GM21825 (cell line): ENCODE results near the gene IFNA8.
"Not testable (repeated sequence)": the region's sequence is repeated elsewhere in the genome, so short reads cannot be mapped to it uniquely, and the experiment has no call there.

Source experiments
- ATAC-seq: cut with Tn5 transposase; IDR thresholded peaks from one replicate; pipeline ENCODE4 v1.9.1; 2021; ENCODE audit warnings: mild to moderate bottlenecking, moderate library complexity; ENCODE audit not compliant: unreplicated experiment

IFNA8 gene

GRCh38 chr9:21415493-21416267 lies 6.8 kb downstream of the IFNA8 start:
- no peak for ATAC-seq

- ATAC-seq: no peak
These were observed 19.3 kb downstream of the IFNA8 start for GRCh38 chr9:21428235-21428634.

- no peak for ATAC-seq
These were observed 20.3 kb downstream of the IFNA8 start for GRCh38 chr9:21429191-21429590.

DNA sequence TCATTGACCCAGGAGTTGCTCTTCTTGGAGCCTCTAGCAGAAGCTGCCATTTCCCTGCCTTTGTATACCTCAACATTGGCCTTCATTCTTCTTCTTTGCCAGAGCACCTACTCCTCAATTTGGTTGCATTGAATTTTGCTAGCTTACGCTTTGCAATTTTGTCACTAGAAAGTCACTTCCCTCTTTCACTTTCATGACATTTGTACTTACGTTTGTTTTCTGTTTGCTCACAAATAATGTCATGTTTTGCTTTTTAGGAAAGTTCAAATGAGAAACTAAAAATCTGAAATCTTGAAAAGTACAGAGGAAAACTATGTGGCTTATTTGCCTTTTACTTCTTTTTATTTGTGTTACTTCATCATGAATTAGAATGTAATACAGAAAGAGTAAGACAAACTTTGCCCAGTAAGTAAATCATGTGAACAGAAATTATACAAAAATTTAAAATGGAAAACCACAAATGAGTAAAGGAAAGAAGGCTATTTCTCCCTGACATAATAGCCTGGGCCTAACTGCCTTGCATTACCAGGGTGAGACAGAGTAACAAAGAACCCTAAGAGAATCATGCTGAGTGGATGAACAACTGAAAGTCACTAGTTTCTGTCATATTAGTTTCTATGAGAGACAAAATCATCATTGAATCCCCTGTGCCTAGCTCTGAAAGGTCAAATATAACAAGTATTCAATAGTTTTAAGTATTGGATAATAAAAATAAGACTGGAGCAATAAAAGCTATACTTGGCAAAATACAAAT lies 23.9 kb downstream of the IFNA8 start:
- ATAC-seq: peak; percentile 74

DNA sequence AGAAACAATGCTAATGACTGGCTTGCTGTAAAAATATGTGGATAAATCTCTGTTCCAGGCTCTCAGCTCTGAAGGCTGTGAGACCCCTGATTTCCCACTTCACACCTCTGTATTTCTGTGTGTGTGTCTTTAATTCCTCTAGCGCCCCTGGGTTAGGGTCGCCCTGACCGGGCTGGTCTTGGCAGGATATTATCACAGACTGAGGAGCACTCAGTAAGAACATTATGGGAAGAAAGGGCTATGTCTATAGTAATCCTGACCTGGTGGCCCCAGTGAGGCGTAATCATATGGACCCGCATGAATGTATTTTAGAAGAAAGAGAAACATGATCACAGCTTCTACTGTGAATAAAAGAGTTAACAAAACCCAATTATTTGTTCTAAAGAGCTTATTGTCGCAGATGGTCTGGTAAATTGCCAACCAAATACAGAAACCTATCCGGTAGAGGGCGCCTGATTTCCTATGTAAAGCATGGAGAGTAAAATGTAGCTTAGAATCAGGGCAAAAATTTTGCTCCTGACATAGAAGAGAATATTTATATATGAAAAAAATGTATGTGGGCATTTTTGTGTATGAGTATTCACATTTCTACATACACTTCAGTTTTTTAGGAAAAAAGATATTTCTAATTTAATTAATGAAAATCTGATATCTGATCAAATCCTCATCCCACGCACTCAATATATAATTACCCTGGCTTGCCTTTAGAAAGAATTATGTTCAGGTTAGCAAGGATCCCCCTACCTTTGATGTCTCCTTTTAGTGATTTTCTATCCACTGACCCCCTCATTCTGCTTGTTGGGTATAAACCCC lies 25.5 kb downstream of the IFNA8 start:
- no peak for ATAC-seq

DNA sequence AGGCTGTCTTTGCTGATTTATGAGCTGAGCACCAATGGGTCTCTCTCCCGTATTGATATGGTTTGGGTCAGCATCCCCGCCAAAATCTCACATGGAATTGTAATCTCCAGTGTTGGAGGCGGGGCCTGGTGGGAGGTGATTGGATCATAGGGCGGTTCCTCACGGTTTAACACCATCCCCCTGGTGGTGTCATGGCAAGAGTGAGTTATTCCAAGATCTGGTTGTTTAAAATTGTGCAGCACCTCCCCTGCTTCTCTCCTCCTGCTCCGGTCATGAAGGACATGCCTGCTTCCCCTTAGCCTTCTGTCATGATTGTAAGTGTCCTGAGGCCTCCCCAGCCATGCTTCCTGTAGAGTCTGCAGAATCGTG lies 26.1 kb downstream of the IFNA8 start:
- not testable (repeated sequence) for ATAC-seq

DNA sequence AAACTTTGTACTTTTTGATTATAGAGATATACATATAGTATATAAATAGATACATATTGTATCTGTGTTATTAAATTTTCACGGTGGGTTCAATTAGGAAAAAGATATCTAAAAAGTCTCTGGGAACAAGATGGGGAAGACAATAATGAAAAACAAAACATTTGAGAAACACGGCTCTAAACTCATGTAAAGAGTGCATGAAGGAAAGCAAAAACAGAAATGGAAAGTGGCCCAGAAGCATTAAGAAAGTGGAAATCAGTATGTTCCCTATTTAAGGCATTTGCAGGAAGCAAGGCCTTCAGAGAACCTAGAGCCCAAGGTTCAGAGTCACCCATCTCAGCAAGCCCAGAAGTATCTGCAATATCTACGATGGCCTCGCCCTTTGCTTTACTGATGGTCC lies 31.2 kb downstream of the IFNA8 start, which contains the start of gene IFNA1:
Gene IFNA1 (plus strand): TSS at position 301 of the 400 bp plus-strand sequence. CDS start 69 bp downstream, at position 370.
- ATAC-seq: no peak

- ATAC-seq: peak; percentile 93
These were observed 35.1 kb downstream of the IFNA8 start for GRCh38 chr9:21443849-21444625.

DNA sequence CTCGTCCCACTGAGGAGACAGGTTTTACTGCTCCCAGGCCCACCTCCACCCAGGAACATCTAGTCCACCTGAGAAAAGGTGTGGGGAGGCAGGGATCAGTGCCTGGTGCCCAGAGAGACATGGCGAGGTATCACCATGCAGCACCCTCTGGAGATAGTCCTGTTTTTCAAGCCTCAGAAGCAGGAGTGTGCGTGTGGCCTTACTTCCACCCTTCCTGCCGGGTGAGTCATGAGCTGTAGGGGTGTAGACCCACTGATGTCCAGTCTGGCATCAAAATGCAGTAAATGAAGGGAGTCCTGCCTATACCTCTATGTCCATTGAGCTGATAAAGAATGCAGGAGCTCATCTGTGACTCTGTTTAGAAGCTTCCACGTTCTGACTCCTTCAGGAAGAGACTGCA lies 40.4 kb downstream of the IFNA8 start:
- not testable (repeated sequence) for ATAC-seq

- ATAC-seq: no peak
These were observed 41.9 kb downstream of the IFNA8 start for GRCh38 chr9:21450733-21451394.

DNA sequence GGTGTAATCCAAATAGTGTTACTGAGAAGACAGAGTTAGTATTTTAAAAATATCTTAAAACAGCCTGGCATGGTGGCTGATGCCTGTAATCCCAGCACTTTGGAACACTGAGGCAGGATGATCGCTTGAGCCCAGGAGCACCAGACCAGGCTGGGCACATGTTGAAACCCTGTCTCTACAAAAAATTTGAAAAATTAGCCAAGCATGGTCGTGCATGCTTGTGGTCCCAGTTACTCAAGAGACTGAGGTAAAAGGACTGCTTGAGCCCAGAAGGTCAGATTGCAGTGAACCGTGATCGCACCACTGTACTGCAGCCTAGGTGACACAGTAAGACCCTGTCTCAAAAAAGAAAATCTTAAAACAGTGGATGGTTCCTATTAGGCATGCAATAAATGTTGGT lies 43.8 kb downstream of the IFNA8 start:
- no peak for ATAC-seq

DNA sequence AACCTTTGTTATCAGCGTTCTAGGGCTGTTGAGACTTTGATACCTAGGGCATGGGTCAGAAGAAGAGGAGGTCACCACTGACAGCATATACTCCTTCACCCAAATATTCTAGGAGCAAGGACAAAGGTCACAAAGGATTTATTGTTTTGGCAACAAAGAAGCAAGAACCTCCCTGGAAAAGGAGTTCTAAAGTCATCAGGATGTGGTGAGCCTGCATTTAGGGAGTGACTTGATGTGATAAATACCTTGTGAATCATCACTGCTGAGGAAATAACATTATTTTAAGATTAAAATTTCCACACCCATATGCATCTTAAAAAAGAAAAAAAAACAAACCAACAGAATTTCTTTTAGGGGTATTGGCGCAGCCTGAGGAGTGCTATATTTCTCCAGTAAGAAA lies 45.2 kb downstream of the IFNA8 start:
- no peak for ATAC-seq

DNA sequence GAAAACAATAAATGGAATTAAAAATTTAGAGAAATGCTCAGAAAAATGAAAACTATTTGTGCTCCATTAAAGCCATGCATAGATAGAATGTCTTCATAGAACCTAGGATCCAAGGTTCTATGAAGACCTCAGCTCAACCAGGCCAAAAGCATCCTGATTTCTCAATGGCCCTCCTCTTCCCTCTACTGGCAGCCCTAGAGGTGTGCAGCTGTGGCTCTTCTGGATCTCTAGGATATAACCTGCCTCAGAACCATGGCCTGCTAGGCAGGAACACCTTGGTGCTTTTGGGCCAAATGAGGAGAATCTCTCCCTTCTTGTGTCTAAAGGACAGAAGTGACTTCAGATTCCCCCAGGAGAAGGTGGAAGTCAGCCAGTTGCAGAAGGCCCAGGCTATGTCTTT lies 46.4 kb downstream of the IFNA8 start:
- peak; percentile 90 for ATAC-seq
